ENCODE measurements around the gene CPLX1.
A peak's percentile ranks its signal among the peaks of the same experiment; 100 is the strongest.

CPLX1 gene

DNA sequence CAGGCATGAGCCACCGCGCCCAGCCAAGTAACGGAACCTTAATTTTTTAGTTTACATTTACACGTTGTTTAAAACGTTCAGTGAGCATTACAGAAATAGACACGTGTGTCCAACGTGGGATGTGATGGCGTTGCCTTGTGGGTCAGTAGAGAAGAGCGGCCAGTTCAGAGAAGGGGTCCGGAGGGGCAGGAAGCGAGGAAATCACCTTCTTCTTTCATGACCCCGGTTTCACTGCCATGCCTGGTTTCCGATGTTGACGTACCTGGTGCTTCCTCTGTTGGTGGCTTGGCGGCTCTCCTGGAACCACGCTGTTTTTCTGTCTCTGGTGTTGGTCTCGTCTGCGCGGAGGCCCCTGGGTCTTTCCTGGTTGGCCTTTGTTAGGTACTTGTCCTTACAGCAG lies 77.5 kb downstream of the CPLX1 start:
- Histone ChIP-seq H2BK15ac (ENCODE audit: low read length) (no peak overlapping the region), H3K36me3 (replicated peaks in 1 of 2; ENCODE audit: control insufficient read depth in 2 of 2, insufficient read depth in 2 of 2, low read length in 2 of 2) (peaks cover 20 to 65% of the 10 kb centered on the region in 2 donors), H2BK120ac (ENCODE audit: low read depth, low read length) (no peak overlapping the region), H3K4me1 (ENCODE audit: control insufficient read depth in 2 of 2, insufficient read depth in 1 of 2, low read depth in 1 of 2, low read length in 2 of 2) (no peaks in the 10 kb centered on the region), H3K4me2 (ENCODE audit: insufficient read depth, low read length, poor library complexity, severe bottlenecking) (no peak overlapping the region), H3K9ac (ENCODE audit: low read depth, low read length, poor library complexity) (no peak overlapping the region), H3K27me3 (ENCODE audit: control insufficient read depth in 3 of 3, insufficient read depth in 3 of 3, low read depth in 1 of 3, low read length in 3 of 3) (no peaks in the 10 kb centered on the region), H3K79me1 (ENCODE audit: low read depth, low read length) (peaks cover 3% of the 10 kb centered on the region), H3K9me3 (replicated peaks in 1 of 2; ENCODE audit: control insufficient read depth in 2 of 2, insufficient read depth in 1 of 2, low read depth in 1 of 2, low read length in 2 of 2) (no peaks in the 10 kb centered on the region), H2AK5ac (ENCODE audit: low read depth, low read length) (no peak overlapping the region), H3K23ac (ENCODE audit: low read depth, low read length, poor library complexity) (no peak overlapping the region), H4K8ac (ENCODE audit: low read depth, low read length) (no peak overlapping the region), H3K14ac (ENCODE audit: low read length) (no peak overlapping the region), H3K27ac (replicated peaks; ENCODE audit: low read length) (no peak overlapping the region), H3K4me3 (ENCODE audit: low read length in 2 of 2) (no peak overlapping the region), H2BK12ac (ENCODE audit: low read length) (no peak overlapping the region), H3K4ac (ENCODE audit: low read length) (no peak overlapping the region), H4K91ac (ENCODE audit: low read depth, low read length, poor library complexity) (no peak overlapping the region), H3K18ac (ENCODE audit: low read length) (no peak overlapping the region), H2AFZ (ENCODE audit: low read length) (no peak overlapping the region), H2BK5ac (ENCODE audit: low read length) (no peak overlapping the region)
- DNase-seq (ENCODE audit: low spot score), result no peak
- WGBS, 2 donors (ENCODE audit: extremely low coverage in 2 of 2, insufficient read length in 2 of 2, insufficient replicate concordance in 1 of 2), result no CpG with 5 or more reads among the region's 19 CpGs

DNA sequence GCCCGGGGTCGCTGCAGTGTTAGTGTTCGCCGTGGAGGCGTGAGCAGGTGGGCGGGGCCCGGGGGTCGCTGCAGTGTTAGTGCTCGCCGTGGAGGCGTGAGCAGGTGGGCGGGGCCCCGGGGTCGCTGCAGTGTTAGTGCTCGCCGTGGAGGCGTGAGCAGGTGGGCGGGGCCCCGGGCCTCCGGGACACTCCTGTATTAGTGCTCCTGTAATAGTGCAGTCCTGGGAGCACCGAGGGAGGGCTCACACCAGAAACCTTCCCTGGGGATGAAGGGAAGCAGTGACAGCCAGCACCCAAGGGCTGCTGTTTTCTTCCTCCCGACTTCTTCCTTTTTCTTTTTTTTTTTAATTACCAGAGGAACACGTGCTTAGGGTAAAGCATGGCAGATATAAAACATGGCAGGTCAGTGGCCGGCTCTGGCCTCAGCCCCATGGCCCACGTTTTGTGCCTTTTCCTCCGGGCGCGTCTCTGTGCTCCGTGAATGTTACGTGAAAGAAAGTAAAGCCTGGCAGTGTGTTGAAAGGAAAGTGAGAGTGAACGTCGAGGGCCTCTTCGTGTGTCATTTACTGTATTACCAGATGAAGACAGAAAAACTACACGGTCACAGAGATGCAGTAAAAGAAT lies 78.3 kb downstream of the CPLX1 start:
- no peak overlapping the region for H3K23ac ChIP-seq (ENCODE audit: low read depth, low read length, poor library complexity)
- no CpG with 5 or more reads among the region's 34 CpGs for WGBS, 2 donors (ENCODE audit: extremely low coverage in 2 of 2, insufficient read length in 2 of 2, insufficient replicate concordance in 1 of 2)

DNA sequence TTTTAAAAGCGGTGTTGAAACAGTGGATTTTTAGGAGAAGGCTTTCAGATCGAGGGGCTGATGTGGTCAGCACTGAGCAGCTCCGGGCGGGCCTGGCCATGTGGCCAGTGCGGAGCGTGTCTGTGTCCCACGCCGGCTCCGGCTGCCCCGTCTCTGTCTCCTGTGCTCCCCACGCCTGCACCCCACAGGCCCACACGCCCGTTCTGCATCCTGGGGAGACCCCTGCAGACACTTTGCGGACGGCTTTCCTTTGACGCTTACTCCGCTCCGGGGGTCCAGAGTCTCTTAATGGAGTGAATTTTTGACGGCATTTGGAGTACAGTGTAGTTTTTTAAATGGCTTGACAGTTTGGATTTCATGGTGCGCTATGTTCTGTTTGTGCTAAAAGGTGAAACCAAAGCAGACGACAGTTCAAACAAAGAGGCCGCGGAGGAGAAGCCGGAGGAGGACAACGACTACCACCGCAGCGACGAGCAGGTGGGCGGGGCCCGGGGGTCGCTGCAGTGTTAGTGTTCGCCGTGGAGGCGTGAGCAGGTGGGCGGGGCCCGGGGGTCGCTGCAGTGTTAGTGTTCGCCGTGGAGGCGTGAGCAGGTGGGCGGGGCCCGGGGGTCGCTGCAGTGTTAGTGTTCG lies 81.6 kb downstream of the CPLX1 start:
- Histone ChIP-seq H3K4ac (ENCODE audit: low read length) (no peak overlapping the region), H3K9ac (ENCODE audit: low read depth, low read length, poor library complexity) (no peak overlapping the region), H2BK15ac (ENCODE audit: low read length) (no peak overlapping the region), H3K36me3 (replicated peaks in 1 of 2; ENCODE audit: control insufficient read depth in 2 of 2, insufficient read depth in 2 of 2, low read length in 2 of 2) (peaks cover 23 to 63% of the 10 kb centered on the region in 2 donors), H3K18ac (ENCODE audit: low read length) (no peak overlapping the region), H2BK12ac (ENCODE audit: low read length) (no peak overlapping the region), H3K4me1 (ENCODE audit: control insufficient read depth in 2 of 2, insufficient read depth in 1 of 2, low read depth in 1 of 2, low read length in 2 of 2) (no peaks in the 10 kb centered on the region), H3K79me1 (ENCODE audit: low read depth, low read length) (peaks cover 3% of the 10 kb centered on the region), H4K8ac (ENCODE audit: low read depth, low read length) (no peak overlapping the region), H3K14ac (ENCODE audit: low read length) (no peak overlapping the region), H3K4me2 (ENCODE audit: insufficient read depth, low read length, poor library complexity, severe bottlenecking) (no peak overlapping the region), H3K27me3 (ENCODE audit: control insufficient read depth in 3 of 3, insufficient read depth in 3 of 3, low read depth in 1 of 3, low read length in 3 of 3) (no peaks in the 10 kb centered on the region), H3K23ac (ENCODE audit: low read depth, low read length, poor library complexity) (no peak overlapping the region), H3K9me3 (replicated peaks in 1 of 2; ENCODE audit: control insufficient read depth in 2 of 2, insufficient read depth in 1 of 2, low read depth in 1 of 2, low read length in 2 of 2) (no peaks in the 10 kb centered on the region), H3K27ac (replicated peaks; ENCODE audit: low read length) (no peak overlapping the region), H2BK120ac (ENCODE audit: low read depth, low read length) (no peak overlapping the region), H2AFZ (ENCODE audit: low read length) (no peak overlapping the region), H4K91ac (ENCODE audit: low read depth, low read length, poor library complexity) (no peak overlapping the region), H2AK5ac (ENCODE audit: low read depth, low read length) (no peak overlapping the region), H3K4me3 (ENCODE audit: low read length in 2 of 2) (no peak overlapping the region), H2BK5ac (ENCODE audit: low read length) (no peak overlapping the region)
- no peak for DNase-seq (ENCODE audit: low spot score)
- WGBS, 2 donors (ENCODE audit: extremely low coverage in 2 of 2, insufficient read length in 2 of 2, insufficient replicate concordance in 1 of 2), result no CpG with 5 or more reads among the region's 44 CpGs

More for the DNA sequence above, 78.3 kb downstream of the CPLX1 start:
- H2BK5ac ChIP-seq (ENCODE audit: low read length), result no peak overlapping the region
- peaks cover 20 to 66% of the 10 kb centered on the region in 2 donors for H3K36me3 ChIP-seq (replicated peaks in 1 of 2; ENCODE audit: control insufficient read depth in 2 of 2, insufficient read depth in 2 of 2, low read length in 2 of 2)
- no peak overlapping the region for H3K4me2 ChIP-seq (ENCODE audit: insufficient read depth, low read length, poor library complexity, severe bottlenecking)
- H3K4me3 ChIP-seq (ENCODE audit: low read length in 2 of 2), result no peak overlapping the region
- H3K14ac ChIP-seq (ENCODE audit: low read length), result no peak overlapping the region
- H3K27ac ChIP-seq (replicated peaks; ENCODE audit: low read length), result no peak overlapping the region
- H3K4me1 ChIP-seq (ENCODE audit: control insufficient read depth in 2 of 2, insufficient read depth in 1 of 2, low read depth in 1 of 2, low read length in 2 of 2), result no peaks in the 10 kb centered on the region
- no peak overlapping the region for H2BK120ac ChIP-seq (ENCODE audit: low read depth, low read length)
- H3K4ac ChIP-seq (ENCODE audit: low read length), result no peak overlapping the region
- no peaks in the 10 kb centered on the region for H3K27me3 ChIP-seq (ENCODE audit: control insufficient read depth in 3 of 3, insufficient read depth in 3 of 3, low read depth in 1 of 3, low read length in 3 of 3)
- H2AK5ac ChIP-seq (ENCODE audit: low read depth, low read length), result no peak overlapping the region
- no peaks in the 10 kb centered on the region for H3K9me3 ChIP-seq (replicated peaks in 1 of 2; ENCODE audit: control insufficient read depth in 2 of 2, insufficient read depth in 1 of 2, low read depth in 1 of 2, low read length in 2 of 2)
- H4K91ac ChIP-seq (ENCODE audit: low read depth, low read length, poor library complexity), result no peak overlapping the region
- no peak overlapping the region for H3K18ac ChIP-seq (ENCODE audit: low read length)
- no peak overlapping the region for H4K8ac ChIP-seq (ENCODE audit: low read depth, low read length)
- no peak overlapping the region for H2BK15ac ChIP-seq (ENCODE audit: low read length)
- no peak for DNase-seq (ENCODE audit: low spot score)
- peaks cover 3% of the 10 kb centered on the region for H3K79me1 ChIP-seq (ENCODE audit: low read depth, low read length)
- no peak overlapping the region for H3K9ac ChIP-seq (ENCODE audit: low read depth, low read length, poor library complexity)
- H2AFZ ChIP-seq (ENCODE audit: low read length), result no peak overlapping the region
- no peak overlapping the region for H2BK12ac ChIP-seq (ENCODE audit: low read length)

DNA sequence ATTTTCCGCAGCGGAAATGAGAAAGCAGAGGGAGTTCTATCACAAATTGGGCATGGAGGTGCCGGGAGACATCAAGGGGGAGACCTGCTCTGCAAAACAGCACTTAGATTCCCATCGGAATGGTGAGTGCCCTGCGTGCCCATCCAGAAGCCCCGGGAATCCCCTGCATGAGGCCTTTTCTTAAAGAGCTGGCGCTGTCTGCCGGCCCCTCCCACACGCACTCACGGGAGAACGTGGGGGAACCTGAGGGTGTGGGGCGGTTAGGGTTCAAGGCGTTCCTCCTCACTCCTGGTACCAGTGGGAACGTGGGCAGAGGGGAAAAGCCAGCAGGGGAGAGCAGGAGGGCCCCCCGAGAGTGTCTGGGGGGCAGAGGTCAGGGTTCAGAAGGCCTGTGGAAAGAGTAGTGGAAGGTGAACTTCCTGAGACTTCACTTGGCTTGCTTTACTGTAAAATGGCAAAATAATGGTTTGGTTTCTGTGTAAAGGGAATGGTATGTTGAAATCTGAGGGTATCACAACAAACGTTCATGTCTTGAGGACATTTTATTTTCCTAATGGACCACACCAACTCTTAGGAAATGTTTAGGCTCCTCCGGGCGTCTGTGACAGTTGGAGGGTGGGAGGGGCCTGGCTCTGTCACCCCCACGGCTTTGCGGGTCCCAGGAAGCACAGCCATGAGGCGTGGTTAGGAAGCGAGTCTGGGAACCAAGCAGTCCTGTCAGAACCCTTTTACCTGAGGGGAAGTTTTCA lies 82.3 kb downstream of the CPLX1 start:
- peaks cover 22 to 67% of the 10 kb centered on the region in 2 donors for H3K36me3 ChIP-seq (replicated peaks in 1 of 2; ENCODE audit: control insufficient read depth in 2 of 2, insufficient read depth in 2 of 2, low read length in 2 of 2)
- no CpG with 5 or more reads among the region's 22 CpGs for WGBS, 2 donors (ENCODE audit: extremely low coverage in 2 of 2, insufficient read length in 2 of 2, insufficient replicate concordance in 1 of 2)

More for the DNA sequence above, 82.3 kb downstream of the CPLX1 start:
- Histone ChIP-seq H3K23ac (ENCODE audit: low read depth, low read length, poor library complexity) (no peak overlapping the region), H3K9ac (ENCODE audit: low read depth, low read length, poor library complexity) (no peak overlapping the region), H3K27ac (replicated peaks; ENCODE audit: low read length) (no peak overlapping the region), H2BK5ac (ENCODE audit: low read length) (no peak overlapping the region), H2AK5ac (ENCODE audit: low read depth, low read length) (no peak overlapping the region), H3K4me1 (ENCODE audit: control insufficient read depth in 2 of 2, insufficient read depth in 1 of 2, low read depth in 1 of 2, low read length in 2 of 2) (no peaks in the 10 kb centered on the region), H2AFZ (ENCODE audit: low read length) (no peak overlapping the region), H4K91ac (ENCODE audit: low read depth, low read length, poor library complexity) (no peak overlapping the region), H2BK12ac (ENCODE audit: low read length) (peak overlapping the region; percentile 58), H3K4me2 (ENCODE audit: insufficient read depth, low read length, poor library complexity, severe bottlenecking) (no peak overlapping the region), H3K79me1 (ENCODE audit: low read depth, low read length) (peaks cover 3% of the 10 kb centered on the region), H3K9me3 (replicated peaks in 1 of 2; ENCODE audit: control insufficient read depth in 2 of 2, insufficient read depth in 1 of 2, low read depth in 1 of 2, low read length in 2 of 2) (no peaks in the 10 kb centered on the region), H3K4me3 (ENCODE audit: low read length in 2 of 2) (no peak overlapping the region), H3K4ac (ENCODE audit: low read length) (no peak overlapping the region), H4K8ac (ENCODE audit: low read depth, low read length) (no peak overlapping the region), H3K14ac (ENCODE audit: low read length) (no peak overlapping the region), H2BK120ac (ENCODE audit: low read depth, low read length) (no peak overlapping the region), H3K27me3 (ENCODE audit: control insufficient read depth in 3 of 3, insufficient read depth in 3 of 3, low read depth in 1 of 3, low read length in 3 of 3) (no peaks in the 10 kb centered on the region), H3K18ac (ENCODE audit: low read length) (no peak overlapping the region), H2BK15ac (ENCODE audit: low read length) (no peak overlapping the region)
- DNase-seq (ENCODE audit: low spot score), result no peak

Data from neuronal stem cell (in vitro differentiated cells).